ENCODE data around the gene CAPN1. TPM values are rescaled to one million over a fixed set of nuclear protein-coding genes. Genes with fewer than 3 reads are reported as not detected.

The CAPN1 gene
- total RNA-seq, 2 donors from 2014 or later = 119 to 137 TPM

DNA sequence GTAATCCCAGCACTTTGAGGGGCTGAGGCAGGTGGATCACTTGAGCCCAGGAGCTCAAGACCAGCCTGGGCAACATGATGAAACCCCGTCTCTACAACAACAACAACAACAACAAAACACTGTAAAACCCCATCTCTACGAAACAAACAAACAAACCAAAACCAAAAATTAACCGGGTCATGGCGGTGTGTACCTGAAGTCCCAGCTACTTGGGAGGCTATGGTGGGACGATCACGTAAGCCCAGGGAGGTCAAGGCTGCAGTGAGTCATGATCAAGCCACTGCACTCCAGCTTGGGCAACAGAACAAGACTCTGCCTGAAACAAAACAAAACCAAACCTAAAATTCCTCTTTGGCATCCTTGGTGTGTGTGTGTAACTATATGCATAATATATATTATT is 73.0 kb downstream of the CAPN1 start:
- DNase-seq (ENCODE audit: low spot score in 2 of 2) (no peak), ATAC-seq (no peak)
- no peaks in the 10 kb centered on the region for H3K36me3 Mint-ChIP-seq
- H3K27ac Mint-ChIP-seq = no peak overlapping the region
- no peaks in the 10 kb centered on the region for H3K9me3 Mint-ChIP-seq

DNA sequence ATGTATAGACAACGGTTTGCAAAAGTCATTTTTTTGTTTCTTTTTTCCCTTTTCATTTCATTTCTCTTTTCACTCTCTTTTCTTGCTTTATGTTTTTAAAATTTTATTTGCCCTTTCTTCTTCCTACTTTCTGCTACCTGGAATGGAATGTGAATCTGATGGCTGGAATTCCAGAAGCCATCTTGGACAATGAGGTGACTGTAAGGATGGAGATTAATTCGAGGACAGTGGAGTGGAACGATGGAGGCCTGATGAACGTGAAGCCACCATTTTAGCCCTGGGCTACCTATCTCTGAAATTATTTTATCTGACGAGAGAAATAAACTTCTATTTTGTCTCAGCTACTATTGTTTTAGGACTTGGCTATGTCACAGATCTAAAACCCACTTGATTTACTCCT is 77.3 kb downstream of the CAPN1 start:
- H3K9me3 Mint-ChIP-seq = no peaks in the 10 kb centered on the region
- no peak for ATAC-seq
- no peak overlapping the region for H3K27ac Mint-ChIP-seq
- DNase-seq (ENCODE audit: low spot score in 2 of 2) = no peak
- H3K36me3 Mint-ChIP-seq = peaks cover 11 to 15% of the 10 kb centered on the region in 2 donors

DNA sequence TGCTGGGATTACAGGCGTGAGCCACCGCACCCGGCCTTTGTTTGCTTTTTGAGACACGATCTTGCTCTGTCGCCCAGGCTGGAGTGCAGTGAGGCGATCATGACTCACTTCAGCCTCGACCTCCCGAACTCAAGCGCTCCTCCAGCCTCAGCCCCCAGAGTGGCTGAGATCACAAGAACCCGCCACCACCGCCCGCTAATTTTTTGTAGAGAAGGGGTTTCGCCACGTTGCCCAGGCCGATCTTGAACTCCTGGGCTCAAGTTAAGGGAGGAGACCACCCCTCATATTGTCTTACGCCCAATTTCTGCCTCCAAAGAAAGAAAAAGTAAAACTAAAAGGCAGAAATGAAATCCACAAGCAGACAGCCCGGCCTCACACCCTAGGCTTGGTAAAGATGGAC is 78.6 kb downstream of the CAPN1 start:
- Mint-ChIP-seq H3K27ac (peak overlapping the region; percentile 14 to 95), H3K9me3 (no peaks in the 10 kb centered on the region), H3K36me3 (peaks cover 20 to 23% of the 10 kb centered on the region in 2 donors)
- no peak for DNase-seq (ENCODE audit: low spot score in 2 of 2)
- ATAC-seq = no peak

DNA sequence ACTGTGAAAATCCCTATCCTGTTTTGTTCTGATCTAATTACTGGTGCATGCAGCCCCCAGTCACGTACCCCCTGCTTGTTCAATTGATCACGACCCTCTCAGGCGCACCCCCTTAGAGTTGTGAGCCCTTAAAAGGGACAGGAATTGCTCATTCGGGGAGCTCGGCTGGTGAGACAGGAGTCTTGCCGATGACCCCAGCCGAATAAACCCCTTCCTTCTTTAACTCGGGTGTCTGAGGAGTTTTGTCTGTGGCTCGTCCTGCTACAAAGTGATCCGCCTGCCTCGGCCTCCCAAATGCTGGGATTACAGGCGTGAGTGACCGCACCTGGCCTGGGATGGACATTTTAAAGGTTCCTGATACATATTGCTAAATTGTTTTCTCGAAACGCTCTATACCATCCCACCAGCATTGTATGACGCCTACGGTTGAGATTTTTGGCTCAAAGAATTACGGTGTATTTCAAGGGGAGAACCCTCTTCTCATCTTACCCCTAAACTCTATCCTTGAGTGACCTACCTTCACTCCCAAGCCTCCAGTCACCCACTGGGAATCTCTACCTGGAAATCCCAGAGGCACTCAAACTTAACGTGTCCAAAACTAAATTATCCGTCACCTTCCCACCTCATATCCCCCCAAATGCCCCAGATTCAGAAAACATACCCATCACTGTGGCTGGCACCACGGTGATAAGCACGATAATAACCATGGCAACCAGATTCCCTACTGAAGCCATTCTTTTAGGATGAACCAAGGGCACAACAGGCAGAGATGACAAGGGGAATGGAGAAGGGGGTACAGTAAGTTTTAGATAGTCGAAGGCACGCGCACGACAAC is 79.2 kb downstream of the CAPN1 start:
- Mint-ChIP-seq H3K9me3 (no peaks in the 10 kb centered on the region), H3K36me3 (peaks cover 20 to 24% of the 10 kb centered on the region in 2 donors), H3K27ac (peak overlapping the region; percentile 95 to 96)
- ATAC-seq (no peak), DNase-seq (ENCODE audit: low spot score in 2 of 2) (no peak)

Other genes with a start within 250 kb of the CAPN1 start
- gene GPHA2, start 246.0 kb upstream of the CAPN1 start, total RNA-seq = not detected
- under 1 TPM in 1 of 2 donors, not detected in 1; 0.45 TPM for gene MAJIN, start 209.8 kb upstream of the CAPN1 start, total RNA-seq
- gene BATF2, start 185.0 kb upstream of the CAPN1 start, total RNA-seq = not detected
- 10 to 100 TPM; 82.6 to 96.1 TPM for gene ARL2, start 167.8 kb upstream of the CAPN1 start, total RNA-seq
- gene SNX15, start 154.5 kb upstream of the CAPN1 start, total RNA-seq = 10 to 100 TPM; 12.5 to 14.5 TPM
- gene SAC3D1, start 140.7 kb upstream of the CAPN1 start, total RNA-seq = 10 to 100 TPM in 1 of 2 donors, 1 to 10 TPM in 1; 8.9 to 33.3 TPM
- 10 to 100 TPM; 14.9 to 23.1 TPM for gene NAALADL1, start 123.4 kb upstream of the CAPN1 start, total RNA-seq
- gene CDCA5, start 97.9 kb upstream of the CAPN1 start, total RNA-seq = 100 to 1,000 TPM; 128 to 203 TPM
- 10 to 100 TPM; 29.9 to 41.3 TPM for gene ZFPL1, start 97.7 kb upstream of the CAPN1 start, total RNA-seq
- gene VPS51, start 85.7 kb upstream of the CAPN1 start, total RNA-seq = 100 to 1,000 TPM in 1 of 2 donors, 10 to 100 TPM in 1; 60.4 to 101 TPM
- gene TM7SF2, start 70.1 kb upstream of the CAPN1 start, total RNA-seq = 10 to 100 TPM; 20.5 to 24.3 TPM
- 1 to 10 TPM; 5.6 to 10.0 TPM for gene ZNHIT2, start 64.2 kb upstream of the CAPN1 start, total RNA-seq
- gene FAU, start 59.8 kb upstream of the CAPN1 start, total RNA-seq = 1,000 to 10,000 TPM in 1 of 2 donors, 100 to 1,000 TPM in 1; 983 to 1,040 TPM
- gene MRPL49, start 59.6 kb upstream of the CAPN1 start, total RNA-seq = 10 to 100 TPM; 55.3 to 92.6 TPM
- gene SYVN1, start 47.4 kb upstream of the CAPN1 start, total RNA-seq = 10 to 100 TPM; 30.2 to 31.6 TPM
- not detected for gene SPDYC, start 11.7 kb upstream of the CAPN1 start, total RNA-seq
- 10 to 100 TPM; 66.8 to 69.9 TPM for gene POLA2, start 80.0 kb downstream of the CAPN1 start, total RNA-seq
- gene CDC42EP2, start 132.9 kb downstream of the CAPN1 start, total RNA-seq = 1 to 10 TPM; 3.5 to 3.9 TPM
- 10 to 100 TPM; 75.3 to 79.4 TPM for gene DPF2, start 151.9 kb downstream of the CAPN1 start, total RNA-seq
- gene TIGD3, start 172.8 kb downstream of the CAPN1 start, total RNA-seq = 1 to 10 TPM in 1 of 2 donors, under 1 TPM in 1; 0.76 to 4.0 TPM
- gene SLC25A45, start 200.7 kb downstream of the CAPN1 start, total RNA-seq = 10 to 100 TPM in 1 of 2 donors, 1 to 10 TPM in 1; 9.7 to 18.5 TPM
- gene FRMD8, start 204.7 kb downstream of the CAPN1 start, total RNA-seq = 10 to 100 TPM; 39.7 to 53.4 TPM
- gene NEAT1, start 240.9 kb downstream of the CAPN1 start, total RNA-seq = 1,000 to 10,000 TPM in 1 of 2 donors, 100 to 1,000 TPM in 1; 836 to 2,329 TPM

All from activated naive CD4-positive, alpha-beta T cell treated with anti-CD3 and anti-CD28 coated beads, Interleukin-2, amount 50 U/mL, for 72 hours (primary cell).